ENCODE results near the gene TSPEAR.

TSPEAR gene

DNA sequence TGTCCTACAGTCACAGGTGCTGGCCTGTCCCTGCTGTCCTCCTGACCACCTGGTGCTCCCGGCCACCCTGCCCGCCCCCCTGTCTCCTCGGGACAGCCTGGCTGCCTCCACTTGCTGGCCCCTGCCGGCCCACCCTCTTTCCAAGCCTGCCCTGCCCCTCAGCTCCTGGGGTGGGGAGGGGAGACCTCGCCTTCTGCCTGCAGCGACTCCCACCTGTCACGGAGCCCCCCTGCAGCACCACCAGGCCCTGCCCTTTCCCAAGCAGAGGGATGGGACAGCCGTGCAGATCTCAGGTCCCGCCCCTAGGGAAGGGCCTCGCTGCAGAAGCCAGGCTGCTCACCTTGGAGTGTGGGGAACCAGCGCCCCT lies 248.6 kb downstream of the TSPEAR start:
- Histone ChIP-seq H3K79me2 (ENCODE audit: insufficient read depth, low read length) (no peaks in the 10 kb centered on the region), H2AFZ (ENCODE audit: low read length) (no peak overlapping the region), H3K4me2 (ENCODE audit: low read length) (no peak overlapping the region), H3K4me3 (ENCODE audit: low read depth, low read length, poor library complexity, severe bottlenecking) (no peak overlapping the region), H3K9me3 (ENCODE audit: low read length) (no peaks in the 10 kb centered on the region), H3F3A (ENCODE audit: insufficient read depth, low read length) (no peaks in the 10 kb centered on the region), H3K27me3 (ENCODE audit: insufficient read depth, low read length) (peaks cover 3% of the 10 kb centered on the region; the same call in 1 of the 2 replicates), H3K27ac (ENCODE audit: low read depth, low read length, poor library complexity, severe bottlenecking) (no peak overlapping the region), H4K20me1 (ENCODE audit: insufficient read depth, low read length) (no peaks in the 10 kb centered on the region), H3K9me2 (ENCODE audit: low read depth, low read length) (no peaks in the 10 kb centered on the region), H3K9ac (ENCODE audit: low read length) (no peak overlapping the region), H3K4me1 (ENCODE audit: insufficient read depth, low read length, severe bottlenecking) (no peaks in the 10 kb centered on the region), H3K36me3 (ENCODE audit: insufficient read depth, low read length) (no peaks in the 10 kb centered on the region)
- TF ChIP-seq, protein P1, sequence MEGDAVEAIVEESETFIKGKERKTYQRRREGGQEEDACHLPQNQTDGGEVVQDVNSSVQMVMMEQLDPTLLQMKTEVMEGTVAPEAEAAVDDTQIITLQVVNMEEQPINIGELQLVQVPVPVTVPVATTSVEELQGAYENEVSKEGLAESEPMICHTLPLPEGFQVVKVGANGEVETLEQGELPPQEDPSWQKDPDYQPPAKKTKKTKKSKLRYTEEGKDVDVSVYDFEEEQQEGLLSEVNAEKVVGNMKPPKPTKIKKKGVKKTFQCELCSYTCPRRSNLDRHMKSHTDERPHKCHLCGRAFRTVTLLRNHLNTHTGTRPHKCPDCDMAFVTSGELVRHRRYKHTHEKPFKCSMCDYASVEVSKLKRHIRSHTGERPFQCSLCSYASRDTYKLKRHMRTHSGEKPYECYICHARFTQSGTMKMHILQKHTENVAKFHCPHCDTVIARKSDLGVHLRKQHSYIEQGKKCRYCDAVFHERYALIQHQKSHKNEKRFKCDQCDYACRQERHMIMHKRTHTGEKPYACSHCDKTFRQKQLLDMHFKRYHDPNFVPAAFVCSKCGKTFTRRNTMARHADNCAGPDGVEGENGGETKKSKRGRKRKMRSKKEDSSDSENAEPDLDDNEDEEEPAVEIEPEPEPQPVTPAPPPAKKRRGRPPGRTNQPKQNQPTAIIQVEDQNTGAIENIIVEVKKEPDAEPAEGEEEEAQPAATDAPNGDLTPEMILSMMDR (IDR thresholded peaks at IDR 0.05; ENCODE audit: low read length) = no peak
- no peak for TF ChIP-seq EZH2 (IDR thresholded peaks at IDR 0.05; ENCODE audit: borderline replicate concordance, low read length)

DNA sequence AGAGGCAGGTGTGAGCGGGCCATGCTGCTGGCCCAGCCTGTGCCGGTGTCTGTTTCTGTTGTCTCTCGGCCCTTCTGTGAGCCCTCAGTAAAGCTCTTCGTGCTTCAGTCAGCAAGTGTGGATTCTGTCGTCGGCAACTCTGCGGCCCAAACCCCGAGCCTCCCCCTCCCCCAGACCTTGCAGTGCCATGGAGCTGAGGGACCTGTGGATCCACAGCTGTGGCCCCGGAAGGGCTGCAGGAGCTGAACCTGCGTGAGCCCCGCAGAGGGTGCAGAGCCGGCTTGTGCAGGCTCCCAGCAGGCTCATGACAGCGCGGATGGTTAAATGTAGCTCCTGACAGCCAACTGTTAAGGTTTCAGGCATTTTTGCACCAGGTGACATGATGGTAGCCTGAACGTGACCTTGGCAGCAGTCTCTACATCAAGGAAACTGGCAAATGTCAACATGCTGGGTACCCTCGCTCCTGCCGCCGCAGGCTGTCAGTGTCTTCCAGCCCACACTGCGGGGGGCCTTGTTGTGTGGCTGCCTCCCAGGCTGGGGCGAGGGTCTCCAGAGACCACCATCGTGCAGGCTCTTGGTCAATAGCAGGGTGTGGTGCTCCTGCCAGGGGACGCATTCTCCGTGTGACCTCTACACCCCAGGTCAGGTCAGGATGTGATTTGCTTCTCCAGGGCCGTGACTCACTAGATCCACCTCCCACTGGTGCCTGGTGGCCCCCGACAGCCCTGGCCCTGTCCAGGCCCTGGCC lies 249.1 kb downstream of the TSPEAR start:
- no peaks in the 10 kb centered on the region for H3K9me2 ChIP-seq (ENCODE audit: low read depth, low read length)
- H3K79me2 ChIP-seq (ENCODE audit: insufficient read depth, low read length) = no peaks in the 10 kb centered on the region
- no peak overlapping the region for H2AFZ ChIP-seq (ENCODE audit: low read length)
- TF ChIP-seq, protein P1 (IDR thresholded peaks at IDR 0.05; ENCODE audit: low read length) = no peak
- no peak for TF ChIP-seq EZH2 (IDR thresholded peaks at IDR 0.05; ENCODE audit: borderline replicate concordance, low read length)
- no peaks in the 10 kb centered on the region for H3F3A ChIP-seq (ENCODE audit: insufficient read depth, low read length)
- peaks cover 3% of the 10 kb centered on the region; the same call in 1 of the 2 replicates for H3K27me3 ChIP-seq (ENCODE audit: insufficient read depth, low read length)
- no peak overlapping the region for H3K27ac ChIP-seq (ENCODE audit: low read depth, low read length, poor library complexity, severe bottlenecking)
- H3K9ac ChIP-seq (ENCODE audit: low read length) = no peak overlapping the region
- no peaks in the 10 kb centered on the region for H3K4me1 ChIP-seq (ENCODE audit: insufficient read depth, low read length, severe bottlenecking)
- H3K4me2 ChIP-seq (ENCODE audit: low read length) = no peak overlapping the region
- no peaks in the 10 kb centered on the region for H4K20me1 ChIP-seq (ENCODE audit: insufficient read depth, low read length)
- no peaks in the 10 kb centered on the region for H3K36me3 ChIP-seq (ENCODE audit: insufficient read depth, low read length)
- no peaks in the 10 kb centered on the region for H3K9me3 ChIP-seq (ENCODE audit: low read length)
- no peak overlapping the region for H3K4me3 ChIP-seq (ENCODE audit: low read depth, low read length, poor library complexity, severe bottlenecking)

DNA sequence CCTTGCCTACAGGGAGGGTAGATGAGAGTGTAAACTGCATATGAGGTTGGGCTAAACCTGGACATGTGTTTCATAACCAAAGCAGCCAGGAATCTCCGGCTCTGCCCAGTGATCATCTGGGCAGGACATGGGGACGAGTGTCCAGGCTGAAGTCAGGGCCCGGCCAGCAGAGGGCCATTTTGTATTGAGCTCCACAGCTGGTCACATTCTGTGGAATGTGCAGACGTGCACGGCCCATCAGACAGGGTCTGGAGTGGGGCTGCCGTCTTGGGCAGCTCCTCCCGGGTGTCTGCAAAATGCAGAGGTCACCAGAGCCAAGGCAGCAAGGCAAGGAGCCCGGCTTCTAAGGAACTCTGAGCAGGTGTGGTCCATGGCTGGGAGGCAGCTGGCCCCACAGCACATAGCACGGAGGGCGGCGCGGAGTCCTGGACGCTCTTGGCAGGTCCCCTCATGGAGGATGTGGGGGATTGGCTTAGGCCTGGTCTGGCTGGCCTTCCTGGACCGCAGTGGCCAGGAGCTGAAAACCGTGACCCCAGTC lies 249.8 kb downstream of the TSPEAR start:
- H3F3A ChIP-seq (ENCODE audit: insufficient read depth, low read length) = no peaks in the 10 kb centered on the region
- H2AFZ ChIP-seq (ENCODE audit: low read length) = no peak overlapping the region
- no peak overlapping the region for H3K27ac ChIP-seq (ENCODE audit: low read depth, low read length, poor library complexity, severe bottlenecking)
- H3K9me2 ChIP-seq (ENCODE audit: low read depth, low read length) = no peaks in the 10 kb centered on the region
- no peaks in the 10 kb centered on the region for H3K4me1 ChIP-seq (ENCODE audit: insufficient read depth, low read length, severe bottlenecking)
- no peaks in the 10 kb centered on the region for H3K79me2 ChIP-seq (ENCODE audit: insufficient read depth, low read length)
- H3K4me2 ChIP-seq (ENCODE audit: low read length) = no peak overlapping the region
- H3K4me3 ChIP-seq (ENCODE audit: low read depth, low read length, poor library complexity, severe bottlenecking) = no peak overlapping the region
- TF ChIP-seq, protein P1 (IDR thresholded peaks at IDR 0.05; ENCODE audit: low read length) = no peak
- no peak for TF ChIP-seq EZH2 (IDR thresholded peaks at IDR 0.05; ENCODE audit: borderline replicate concordance, low read length)
- H4K20me1 ChIP-seq (ENCODE audit: insufficient read depth, low read length) = no peaks in the 10 kb centered on the region
- H3K9ac ChIP-seq (ENCODE audit: low read length) = no peak overlapping the region
- peaks cover 3% of the 10 kb centered on the region; the same call in 1 of the 2 replicates for H3K27me3 ChIP-seq (ENCODE audit: insufficient read depth, low read length)
- no peaks in the 10 kb centered on the region for H3K36me3 ChIP-seq (ENCODE audit: insufficient read depth, low read length)
- H3K9me3 ChIP-seq (ENCODE audit: low read length) = no peaks in the 10 kb centered on the region
